Peyer's patch (tissue), 4 donors: ENCODE data around the gene RANBP1.

Experiments
- POLR2A ChIP-seq, 2 donors: fragments of 450-650 bp; IDR thresholded peaks; one replicate each; pipeline ENCODE4 v1.5.1; 2017; ENCODE audit warnings: antibody characterized with exemption in 2 of 2, mild to moderate bottlenecking in 2 of 2, moderate library complexity in 2 of 2
- TF ChIP-seq, protein P1 (sequence below), 6 experiments: fragments of 450-650 bp in 4 of 6; fragments of 200-600 bp in 2 of 6; sonication (generic) in 1 of 6; IDR thresholded peaks; one replicate each; pipeline ENCODE4 v1.5.1; 2017 to 2019; ENCODE audit warnings: antibody characterized with exemption in 6 of 6, mild to moderate bottlenecking in 3 of 6, moderate library complexity in 1 of 6

DNA sequence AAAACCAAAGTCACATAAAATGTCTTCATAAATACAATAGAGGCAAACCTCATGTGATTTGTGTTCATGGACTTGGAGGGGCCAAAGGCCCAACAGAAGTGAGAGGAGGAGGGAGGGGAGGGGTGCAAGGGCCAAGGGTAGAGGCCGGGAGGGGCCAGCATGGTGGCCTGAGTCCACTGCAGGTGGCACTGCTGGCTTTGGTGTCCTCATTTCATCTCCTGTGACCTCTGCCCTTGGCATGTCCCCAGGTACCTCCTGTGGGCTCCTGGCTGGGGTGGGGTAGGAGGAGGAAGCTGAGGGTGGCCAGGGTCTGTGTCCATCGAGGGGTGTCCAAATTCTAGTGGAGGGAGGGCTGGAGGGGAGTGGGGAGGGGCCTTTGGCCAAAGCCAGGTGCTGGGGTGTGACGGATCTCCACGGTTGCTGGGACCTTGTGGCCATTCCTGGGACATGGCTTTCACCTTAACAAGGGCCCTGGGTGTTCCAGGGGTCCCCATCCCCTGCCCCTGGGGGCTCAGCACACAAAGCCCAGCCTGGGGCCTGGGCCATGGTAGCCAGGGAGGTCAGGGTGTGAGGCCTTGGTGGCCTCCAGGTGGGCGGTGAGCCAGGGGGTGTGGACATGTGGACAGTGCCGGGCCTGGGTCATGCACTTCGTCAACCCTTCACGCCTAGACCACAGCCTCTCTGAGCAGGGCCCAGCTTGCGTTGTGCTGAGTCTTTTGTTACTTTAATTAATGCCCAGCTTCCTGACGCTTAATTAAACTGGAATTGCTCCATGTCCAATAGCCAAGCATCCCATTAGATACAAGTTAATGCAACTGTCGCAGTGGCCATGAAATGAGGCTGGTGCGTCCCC is 55.6 kb downstream of the RANBP1 start:
- TF ChIP-seq, protein P1, sequence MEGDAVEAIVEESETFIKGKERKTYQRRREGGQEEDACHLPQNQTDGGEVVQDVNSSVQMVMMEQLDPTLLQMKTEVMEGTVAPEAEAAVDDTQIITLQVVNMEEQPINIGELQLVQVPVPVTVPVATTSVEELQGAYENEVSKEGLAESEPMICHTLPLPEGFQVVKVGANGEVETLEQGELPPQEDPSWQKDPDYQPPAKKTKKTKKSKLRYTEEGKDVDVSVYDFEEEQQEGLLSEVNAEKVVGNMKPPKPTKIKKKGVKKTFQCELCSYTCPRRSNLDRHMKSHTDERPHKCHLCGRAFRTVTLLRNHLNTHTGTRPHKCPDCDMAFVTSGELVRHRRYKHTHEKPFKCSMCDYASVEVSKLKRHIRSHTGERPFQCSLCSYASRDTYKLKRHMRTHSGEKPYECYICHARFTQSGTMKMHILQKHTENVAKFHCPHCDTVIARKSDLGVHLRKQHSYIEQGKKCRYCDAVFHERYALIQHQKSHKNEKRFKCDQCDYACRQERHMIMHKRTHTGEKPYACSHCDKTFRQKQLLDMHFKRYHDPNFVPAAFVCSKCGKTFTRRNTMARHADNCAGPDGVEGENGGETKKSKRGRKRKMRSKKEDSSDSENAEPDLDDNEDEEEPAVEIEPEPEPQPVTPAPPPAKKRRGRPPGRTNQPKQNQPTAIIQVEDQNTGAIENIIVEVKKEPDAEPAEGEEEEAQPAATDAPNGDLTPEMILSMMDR (IDR thresholded peaks at IDR 0.05), result no peak
- TF ChIP-seq POLR2A (IDR thresholded peaks at IDR 0.05), result no peak
